IPS DF 6.9 (cell line): ENCODE data around the gene KLHL29.

Experiments used
- DNase-seq: peaks from one replicate; pipeline ENCODE4 v3.0.0-alpha.2; 2013; ENCODE audit warnings: low read depth, low spot score
- H3K27ac ChIP-seq: one replicate; pipeline ENCODE4 v1.5.1; 2013; ENCODE audit warnings: low read length, control low read depth
- H3K27me3 ChIP-seq: 2 replicates; pipeline ENCODE4 v1.6.1; 2013; ENCODE audit warnings: mild to moderate bottlenecking, low read length; ENCODE audit not compliant: control insufficient read depth, insufficient read depth
- H3K36me3 ChIP-seq: 2 replicates; pipeline ENCODE4 v1.6.1; 2013; ENCODE audit warnings: low read length; ENCODE audit not compliant: control insufficient read depth, insufficient read depth
- H3K4me1 ChIP-seq: 2 replicates; pipeline ENCODE4 v1.6.1; 2013; ENCODE audit warnings: low read length; ENCODE audit not compliant: control insufficient read depth, insufficient read depth
- H3K4me3 ChIP-seq: 2 replicates; pipeline ENCODE4 v1.5.1; 2013; ENCODE audit warnings: mild to moderate bottlenecking, low read length
- H3K9me3 ChIP-seq: 2 replicates; pipeline ENCODE4 v1.6.1; 2013; ENCODE audit warnings: low read length, inconsistent platforms; ENCODE audit not compliant: control insufficient read depth, insufficient read depth
- WGBS: extraction: QIAGEN DNeasy Blood & Tissue Kit; methylation state at CpG from one replicate; pipeline ENCODE4 v1.1.7; 2013; ENCODE audit warnings: mixed read lengths, missing lambda C conversion rate; ENCODE audit not compliant: insufficient read length, insufficient coverage; 5-methylcytosine and 5-hydroxymethylcytosine counted together

The KLHL29 gene

DNA sequence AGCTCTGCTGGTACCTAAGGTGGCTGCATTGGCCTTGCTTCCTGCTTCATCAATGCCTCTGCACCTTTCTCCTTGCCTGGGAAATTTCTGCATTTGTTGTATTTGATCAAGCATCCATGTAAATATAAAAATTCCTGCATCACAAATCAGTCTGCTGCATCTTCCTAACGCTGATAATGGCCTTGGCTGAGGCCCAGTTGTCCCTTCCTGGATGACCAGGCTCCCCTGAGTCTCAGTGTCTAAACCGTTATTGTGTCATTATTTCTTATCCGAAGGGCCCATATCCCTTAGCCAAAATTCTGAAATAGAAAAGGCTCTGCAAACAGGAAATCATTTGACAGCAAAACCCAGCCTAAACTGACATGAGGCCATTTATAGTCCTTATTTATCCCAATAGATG is 62.4 kb downstream of the KLHL29 start:
- H3K4me1 ChIP-seq = no peaks in the 10 kb centered on the region
- no peaks in the 10 kb centered on the region for H3K27me3 ChIP-seq
- H3K4me3 ChIP-seq = no peak overlapping the region
- no peaks in the 10 kb centered on the region for H3K9me3 ChIP-seq
- H3K36me3 ChIP-seq = no peaks in the 10 kb centered on the region
- no peak overlapping the region for H3K27ac ChIP-seq
- DNase-seq = no peak
- WGBS = no CpG with 5 or more reads among the region's 3 CpGs

GRCh38 chr2:23448906-23449305 is 63.9 kb downstream of the KLHL29 start:
- Histone ChIP-seq H3K4me1 (no peaks in the 10 kb centered on the region), H3K36me3 (no peaks in the 10 kb centered on the region)

GRCh38 chr2:23449413-23449812 is 64.4 kb downstream of the KLHL29 start:
- Histone ChIP-seq H3K36me3 (no peaks in the 10 kb centered on the region), H3K4me3 (no peak overlapping the region), H3K27me3 (no peaks in the 10 kb centered on the region), H3K27ac (no peak overlapping the region), H3K4me1 (no peaks in the 10 kb centered on the region), H3K9me3 (no peaks in the 10 kb centered on the region)
- DNase-seq = no peak

More at GRCh38 chr2:23448906-23449305, 63.9 kb downstream of the KLHL29 start:
- WGBS = no CpG with 5 or more reads among the region's 2 CpGs
- H3K27ac ChIP-seq = no peak overlapping the region
- H3K4me3 ChIP-seq = no peak overlapping the region
- H3K27me3 ChIP-seq = no peaks in the 10 kb centered on the region
- no peaks in the 10 kb centered on the region for H3K9me3 ChIP-seq
- no peak for DNase-seq

DNA sequence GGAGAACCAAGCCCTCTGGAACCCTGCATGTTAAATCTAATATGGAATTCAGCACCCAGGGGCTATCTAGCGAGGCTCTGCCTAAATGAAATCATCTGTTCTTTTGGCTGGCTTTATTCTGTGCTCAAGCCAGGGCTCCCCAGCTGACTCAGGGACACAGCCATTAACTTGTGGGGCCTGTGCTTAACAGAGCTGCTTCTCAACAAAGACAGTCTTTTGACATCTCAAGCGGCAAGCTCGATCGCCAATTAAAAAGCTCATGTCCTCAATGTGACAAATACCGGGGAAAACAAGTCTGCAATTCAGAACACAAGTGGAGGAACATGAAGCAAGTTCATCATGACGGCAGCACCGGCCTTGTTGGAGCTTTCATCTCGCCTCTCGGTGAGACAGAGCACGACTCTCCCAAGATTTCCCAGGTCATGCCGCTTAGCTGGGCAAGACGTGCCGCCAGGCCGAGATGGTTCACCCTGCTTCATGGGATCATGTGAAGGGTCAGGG is 64.9 kb downstream of the KLHL29 start:
- H3K36me3 ChIP-seq = no peaks in the 10 kb centered on the region
- H3K27me3 ChIP-seq = no peaks in the 10 kb centered on the region
- DNase-seq = no peak
- H3K4me3 ChIP-seq = no peak overlapping the region
- H3K9me3 ChIP-seq = no peaks in the 10 kb centered on the region
- no peaks in the 10 kb centered on the region for H3K4me1 ChIP-seq
- H3K27ac ChIP-seq = no peak overlapping the region
- WGBS = no CpG with 5 or more reads among the region's 14 CpGs

GRCh38 chr2:23452372-23452771 is 67.4 kb downstream of the KLHL29 start:
- H3K27me3 ChIP-seq = no peaks in the 10 kb centered on the region
- no CpG with 5 or more reads among the region's 5 CpGs for WGBS
- no peak for DNase-seq

GRCh38 chr2:23452853-23453420 is 68.0 kb downstream of the KLHL29 start:
- no CpG with 5 or more reads among the region's 9 CpGs for WGBS
- no peak for DNase-seq
- Histone ChIP-seq H3K27ac (no peak overlapping the region), H3K27me3 (no peaks in the 10 kb centered on the region), H3K4me1 (no peaks in the 10 kb centered on the region), H3K36me3 (no peaks in the 10 kb centered on the region), H3K9me3 (no peaks in the 10 kb centered on the region), H3K4me3 (no peak overlapping the region)

More at GRCh38 chr2:23452372-23452771, 67.4 kb downstream of the KLHL29 start:
- H3K36me3 ChIP-seq = no peaks in the 10 kb centered on the region
- no peaks in the 10 kb centered on the region for H3K9me3 ChIP-seq
- H3K27ac ChIP-seq = no peak overlapping the region
- no peaks in the 10 kb centered on the region for H3K4me1 ChIP-seq
- no peak overlapping the region for H3K4me3 ChIP-seq

DNA sequence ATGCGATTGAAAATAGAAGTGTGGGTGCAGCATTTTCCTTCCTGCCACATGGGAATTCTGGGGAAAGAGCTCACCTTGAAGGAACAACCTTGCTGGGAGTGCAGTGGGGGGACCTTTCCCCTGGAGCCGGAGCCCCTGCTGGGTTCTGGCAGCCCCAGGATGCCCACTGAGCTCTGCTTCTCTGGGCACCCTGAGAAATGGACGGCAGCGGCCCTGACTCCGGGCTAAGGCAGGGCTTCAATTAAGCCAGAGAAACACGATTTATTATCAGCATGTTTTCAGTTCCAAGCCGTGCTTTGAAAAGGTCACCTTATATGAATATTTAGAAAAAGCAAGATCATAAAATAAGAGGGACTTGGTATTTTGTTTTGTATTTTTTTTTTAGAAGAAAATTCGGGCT is 68.5 kb downstream of the KLHL29 start:
- Histone ChIP-seq H3K4me3 (no peak overlapping the region), H3K27me3 (no peaks in the 10 kb centered on the region), H3K9me3 (no peaks in the 10 kb centered on the region), H3K4me1 (no peaks in the 10 kb centered on the region), H3K27ac (no peak overlapping the region), H3K36me3 (no peaks in the 10 kb centered on the region)
- DNase-seq = no peak
- WGBS = no CpG with 5 or more reads among the region's 8 CpGs

DNA sequence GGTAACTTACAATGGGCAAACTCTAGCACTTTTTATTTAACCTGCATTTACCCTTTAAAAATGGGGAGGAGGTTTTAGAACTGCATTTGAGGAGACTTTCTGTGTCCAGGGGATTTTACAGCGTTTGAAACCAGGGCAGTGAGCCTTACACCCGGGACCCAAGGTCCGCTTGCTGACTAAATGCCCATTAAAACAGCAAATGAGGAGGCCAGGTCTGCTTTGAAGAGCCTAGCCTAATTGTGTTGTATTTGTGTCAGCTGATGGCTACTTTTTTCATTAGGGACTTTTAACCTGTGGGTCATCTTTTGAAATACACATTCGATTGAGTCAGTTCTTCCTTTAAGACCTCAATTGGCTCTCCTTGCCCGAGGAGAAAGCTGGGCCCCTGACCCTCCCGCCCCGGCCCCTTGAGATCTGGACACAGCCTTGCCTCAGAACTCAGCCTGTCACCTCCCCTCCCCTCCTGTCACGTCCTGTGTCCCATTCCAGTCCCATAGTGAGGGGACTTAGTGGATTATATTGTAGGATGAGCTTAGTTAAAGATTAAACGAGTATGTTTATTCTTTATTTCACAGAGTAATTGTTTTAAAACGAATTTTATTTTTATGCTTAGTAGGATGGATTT is 69.0 kb downstream of the KLHL29 start:
- no peaks in the 10 kb centered on the region for H3K9me3 ChIP-seq
- WGBS = 100% methylated on average over 2 of the region's 10 CpGs
- DNase-seq = no peak
- H3K36me3 ChIP-seq = no peaks in the 10 kb centered on the region
- no peaks in the 10 kb centered on the region for H3K27me3 ChIP-seq
- no peak overlapping the region for H3K4me3 ChIP-seq
- no peaks in the 10 kb centered on the region for H3K4me1 ChIP-seq
- no peak overlapping the region for H3K27ac ChIP-seq

GRCh38 chr2:23454501-23455120 is 69.6 kb downstream of the KLHL29 start:
- Histone ChIP-seq H3K4me3 (no peak overlapping the region), H3K36me3 (no peaks in the 10 kb centered on the region), H3K4me1 (no peaks in the 10 kb centered on the region), H3K9me3 (no peaks in the 10 kb centered on the region), H3K27ac (no peak overlapping the region), H3K27me3 (no peaks in the 10 kb centered on the region)
- WGBS = no CpG with 5 or more reads among the region's 11 CpGs
- no peak for DNase-seq

DNA sequence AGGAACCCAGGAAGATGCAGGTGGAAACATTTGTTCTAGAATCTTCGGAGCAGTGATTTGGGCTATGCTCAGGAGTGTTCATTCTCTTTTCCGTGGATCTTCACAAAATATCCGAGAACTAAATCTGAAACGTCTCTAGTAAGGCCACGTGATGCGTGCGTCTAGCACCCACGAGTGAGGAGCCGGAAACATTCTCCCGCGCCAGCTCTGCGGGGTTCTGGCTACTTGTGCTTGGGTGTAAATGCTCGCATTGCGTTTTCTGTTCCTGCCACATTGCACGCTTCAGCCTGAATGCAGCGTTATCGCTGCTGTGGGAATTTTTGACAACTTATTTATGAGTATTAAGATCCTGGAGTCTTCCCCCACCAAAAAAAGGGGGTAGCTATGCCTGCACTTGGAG is 71.4 kb downstream of the KLHL29 start:
- DNase-seq = no peak
- WGBS = no CpG with 5 or more reads among the region's 17 CpGs
- H3K4me3 ChIP-seq = no peak overlapping the region

More for the DNA sequence above, 71.4 kb downstream of the KLHL29 start:
- Histone ChIP-seq H3K4me1 (no peaks in the 10 kb centered on the region), H3K27me3 (no peaks in the 10 kb centered on the region), H3K36me3 (no peaks in the 10 kb centered on the region), H3K9me3 (no peaks in the 10 kb centered on the region), H3K27ac (no peak overlapping the region)
